NCI-H2029 (cell line): ENCODE data around the gene VWC2.
"Not testable (repeated sequence)": the region's sequence is repeated elsewhere in the genome, so short reads cannot be mapped to it uniquely, and the experiment has no call there.

Experiments
- DNase-seq: peaks from one replicate; lab custom pipeline; 2025; lab: John Stamatoyannopoulos, UW

Gene VWC2

DNA sequence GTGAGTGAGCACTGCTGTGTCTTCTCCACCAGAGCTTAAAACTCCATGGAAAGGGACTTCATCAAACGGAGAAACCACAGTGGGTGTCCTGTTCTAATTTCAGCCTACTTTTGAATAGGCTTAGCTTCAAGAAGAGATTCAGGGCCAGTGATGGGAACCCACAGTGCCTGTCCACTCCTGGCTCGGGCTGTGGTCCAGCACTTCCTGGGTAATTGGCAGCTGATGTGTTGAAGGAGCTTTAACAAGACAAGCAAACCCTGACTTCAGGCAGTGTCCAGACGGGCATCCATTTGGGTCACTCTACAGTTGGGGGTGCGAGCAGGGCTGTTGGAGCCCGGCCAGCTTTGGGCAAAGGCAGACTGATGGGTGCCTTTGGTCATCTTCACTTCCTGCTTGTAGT lies 14.5 kb downstream of the VWC2 start:
- no peak for DNase-seq

- DNase-seq = no peak
Measured at GRCh38 chr7:49788455-49789059, 15.1 kb downstream of the VWC2 start.

- no peak for DNase-seq
Measured at GRCh38 chr7:49789736-49790135, 16.3 kb downstream of the VWC2 start.

- no peak for DNase-seq
Measured at GRCh38 chr7:49790209-49790608, 16.8 kb downstream of the VWC2 start.

DNA sequence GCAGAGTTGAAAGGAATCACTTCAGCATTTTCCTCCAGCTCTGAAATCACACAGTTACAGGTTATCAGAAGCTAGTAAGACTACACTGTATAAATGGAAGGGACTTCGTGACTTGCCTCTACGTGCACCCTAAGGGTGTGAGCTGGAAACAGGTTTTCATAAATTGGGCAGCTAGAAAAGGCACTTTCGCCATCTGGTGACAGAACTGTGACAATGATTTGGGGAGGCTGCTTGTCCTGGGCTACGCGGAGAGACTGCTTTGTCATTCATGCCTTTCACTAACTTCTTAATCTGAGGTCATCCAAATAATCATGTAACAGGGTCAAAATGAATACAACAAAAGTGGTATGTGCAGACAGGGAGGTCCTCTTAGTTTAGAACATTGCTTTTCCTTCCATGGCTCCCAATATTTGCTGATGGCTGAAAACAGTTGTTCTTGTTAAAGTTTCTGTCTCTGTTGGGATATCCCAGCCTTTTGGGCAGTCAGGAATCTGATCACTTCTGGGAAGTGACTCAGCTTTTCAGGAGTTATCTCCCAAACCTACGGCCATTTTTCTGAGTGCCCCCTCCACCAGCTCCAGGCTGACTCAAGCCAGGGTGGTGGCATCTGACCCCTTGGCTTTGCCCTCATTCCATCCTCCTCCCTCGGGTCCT lies 17.8 kb downstream of the VWC2 start:
- no peak for DNase-seq

DNA sequence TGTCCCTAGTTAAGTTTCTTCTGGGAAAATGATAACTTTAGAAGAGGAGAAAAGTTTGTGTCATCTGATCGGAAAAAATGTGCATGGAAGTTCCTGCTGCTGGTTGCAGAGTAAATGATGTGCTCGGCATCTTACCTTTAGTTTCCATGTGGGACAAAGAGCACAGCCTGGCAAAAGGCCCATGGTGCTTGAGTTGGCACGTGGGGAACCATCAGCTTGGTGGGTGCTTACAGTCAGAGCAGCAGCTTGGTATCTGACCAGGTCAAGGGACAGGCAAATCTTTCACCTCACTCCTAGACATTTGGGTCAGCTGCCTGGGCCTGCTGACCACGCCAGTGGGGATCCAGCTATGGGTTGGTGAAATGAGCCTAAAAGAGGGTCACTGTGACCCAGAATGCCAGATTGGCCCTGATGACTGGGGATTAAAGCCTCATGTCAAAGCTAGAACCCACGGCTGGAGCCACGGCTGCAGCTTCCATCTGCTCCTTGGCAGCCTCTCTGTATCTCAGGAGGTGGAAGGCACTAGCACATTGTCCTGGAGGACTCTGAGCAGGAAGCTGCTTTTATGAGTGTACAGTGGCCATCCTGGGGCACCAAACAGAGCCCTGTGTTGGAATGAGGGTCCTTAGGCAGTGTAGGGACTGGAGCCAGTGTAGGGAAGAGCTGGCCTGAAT lies 24.7 kb downstream of the VWC2 start:
- DNase-seq = no peak

DNA sequence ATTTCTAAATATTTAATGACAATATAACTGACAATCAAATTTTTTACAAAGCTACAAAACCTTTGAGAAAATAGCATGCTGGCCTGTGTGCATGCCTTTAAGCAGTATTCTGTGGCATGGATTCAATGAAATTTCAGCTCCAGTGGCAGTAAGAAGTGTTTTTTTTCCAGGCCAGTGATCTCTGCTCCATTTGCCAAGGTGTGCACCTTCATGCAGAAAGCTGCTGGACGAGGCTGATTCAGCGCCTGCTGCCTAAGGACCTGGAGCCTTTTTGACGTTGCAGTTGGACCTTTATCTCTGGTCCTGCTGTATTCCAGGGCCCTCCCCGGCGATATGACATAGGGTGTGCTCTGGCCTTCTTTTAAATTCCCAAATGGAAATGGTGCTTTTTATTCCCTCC lies 26.6 kb downstream of the VWC2 start:
- no peak for DNase-seq

GRCh38 chr7:49802600-49802999 lies 29.2 kb downstream of the VWC2 start:
- no peak for DNase-seq

GRCh38 chr7:49803812-49804211 lies 30.4 kb downstream of the VWC2 start:
- DNase-seq = no peak

DNA sequence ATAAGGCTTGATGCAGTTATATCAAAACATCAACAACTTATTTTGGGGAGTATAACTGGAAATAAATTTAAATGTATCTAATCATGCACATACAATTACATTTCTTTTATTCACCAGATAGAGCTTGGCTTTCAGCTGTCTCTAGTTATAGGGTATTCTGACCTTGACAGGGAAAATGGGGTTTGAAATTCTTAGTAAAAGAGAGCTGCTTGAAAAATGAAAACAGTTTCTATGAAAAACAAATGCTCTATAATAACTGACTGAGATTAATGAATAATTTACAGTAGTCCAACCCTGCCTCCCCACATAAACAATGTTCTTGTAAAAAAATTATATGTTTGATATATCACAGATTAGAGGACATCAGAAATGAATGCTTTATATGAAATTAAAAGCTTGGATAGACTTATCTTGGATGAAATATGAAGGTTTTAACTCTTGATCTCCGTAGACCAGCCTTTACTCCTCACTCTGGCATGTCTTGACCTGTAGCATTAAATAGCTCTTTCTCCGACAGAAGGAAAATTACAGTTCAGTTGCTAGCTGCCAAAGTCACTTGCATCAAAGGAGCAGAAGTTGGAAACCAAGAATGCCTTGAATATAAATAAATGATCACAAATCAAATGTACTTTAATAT lies 32.1 kb downstream of the VWC2 start:
- no peak for DNase-seq

DNA sequence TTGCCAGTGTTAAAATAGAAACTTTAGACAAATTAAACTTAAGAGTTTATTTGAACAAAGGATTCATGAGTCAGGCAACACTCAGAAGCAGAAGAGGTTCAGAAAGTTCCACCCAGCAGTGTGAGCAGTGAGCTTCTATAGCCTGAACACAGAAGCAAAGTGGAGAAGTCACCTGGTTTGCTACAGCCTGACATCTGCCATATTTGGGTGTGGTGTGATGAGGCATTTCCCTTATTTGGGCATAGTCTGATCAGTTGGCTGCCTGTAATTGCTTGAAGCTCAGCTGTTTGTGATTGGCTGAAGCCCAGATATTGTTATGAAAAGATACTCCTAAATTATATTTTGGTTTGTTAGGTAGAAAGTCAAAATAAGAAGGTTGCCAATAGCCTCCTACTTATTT lies 39.1 kb downstream of the VWC2 start:
- no peak for DNase-seq

- DNase-seq = no peak
Measured at GRCh38 chr7:49817279-49817678, 43.8 kb downstream of the VWC2 start.

DNA sequence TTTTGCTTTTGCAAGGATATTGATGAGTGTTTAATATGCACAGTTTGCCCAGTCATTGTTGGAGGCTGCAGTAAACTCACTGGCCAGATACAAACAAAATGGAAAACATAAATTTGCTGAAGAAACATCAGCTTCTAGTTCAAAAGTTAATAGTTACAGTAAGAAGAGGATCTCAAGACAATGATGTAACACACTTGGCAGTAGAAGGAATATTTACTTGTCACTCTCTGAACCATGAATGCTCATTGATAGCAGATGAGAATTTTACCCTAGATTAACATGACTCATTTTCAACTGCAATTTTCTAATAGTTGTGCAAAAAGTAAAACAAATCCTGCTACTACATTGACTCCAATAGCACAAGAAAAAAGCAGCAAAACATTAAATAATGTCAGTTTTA lies 47.7 kb downstream of the VWC2 start:
- DNase-seq = no peak

GRCh38 chr7:49822856-49823255 lies 49.4 kb downstream of the VWC2 start:
- DNase-seq = no peak

GRCh38 chr7:49823566-49823965 lies 50.1 kb downstream of the VWC2 start:
- no peak for DNase-seq

- no peak for DNase-seq
Measured at GRCh38 chr7:49839863-49840645, 66.6 kb downstream of the VWC2 start.

- no peak for DNase-seq
Measured at GRCh38 chr7:49840751-49841405, 67.4 kb downstream of the VWC2 start.

DNA sequence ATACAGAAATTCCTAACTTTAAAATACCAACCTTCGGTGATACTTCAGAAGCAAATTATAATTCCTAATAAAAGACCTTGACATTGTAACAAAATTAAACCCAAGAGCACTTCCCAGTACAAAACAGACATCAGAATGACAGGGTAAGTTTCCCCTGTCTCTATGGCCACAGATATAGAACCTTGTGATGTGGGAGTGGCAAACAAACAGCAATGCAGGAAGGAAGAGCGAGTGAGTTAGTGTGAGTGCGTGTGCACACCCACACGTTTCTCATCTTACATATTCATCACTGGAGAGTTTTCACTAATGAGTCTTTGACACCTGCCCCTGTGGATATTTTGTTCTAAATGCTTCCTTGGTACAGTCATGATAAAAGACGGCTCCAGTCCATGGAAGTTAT lies 72.2 kb downstream of the VWC2 start:
- no peak for DNase-seq

DNA sequence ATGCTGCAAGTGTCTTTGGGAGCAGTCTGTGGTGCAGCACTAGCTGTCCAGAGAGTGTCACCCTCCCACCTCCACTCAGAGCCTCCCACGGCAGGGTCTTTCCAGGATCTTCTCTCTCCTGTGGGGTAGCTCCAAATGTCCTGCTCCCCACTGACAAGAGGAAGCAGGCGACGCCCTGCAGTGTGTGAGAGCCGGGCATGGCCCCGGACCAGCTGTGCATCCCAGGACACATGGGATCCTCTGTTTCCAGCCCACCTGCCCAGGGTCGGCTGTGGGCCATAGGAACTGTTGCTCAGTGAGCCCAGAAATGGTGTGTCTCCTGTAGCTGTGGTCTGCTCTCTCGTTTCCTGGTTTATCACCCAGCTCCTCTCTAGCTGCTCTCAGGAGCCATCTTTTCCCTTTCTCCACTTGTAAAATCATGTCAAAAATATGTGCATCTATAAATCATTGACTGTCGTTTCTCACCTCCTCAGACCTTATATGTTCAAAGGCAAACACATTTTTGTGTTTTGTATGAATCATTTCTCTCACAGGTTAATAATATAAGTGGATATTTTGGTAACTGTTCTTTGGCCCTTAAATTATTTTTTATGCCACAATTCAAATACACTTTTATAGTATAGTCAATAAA lies 74.9 kb downstream of the VWC2 start:
- DNase-seq = no peak

GRCh38 chr7:49850921-49851613 lies 77.6 kb downstream of the VWC2 start:
- DNase-seq = no peak

DNA sequence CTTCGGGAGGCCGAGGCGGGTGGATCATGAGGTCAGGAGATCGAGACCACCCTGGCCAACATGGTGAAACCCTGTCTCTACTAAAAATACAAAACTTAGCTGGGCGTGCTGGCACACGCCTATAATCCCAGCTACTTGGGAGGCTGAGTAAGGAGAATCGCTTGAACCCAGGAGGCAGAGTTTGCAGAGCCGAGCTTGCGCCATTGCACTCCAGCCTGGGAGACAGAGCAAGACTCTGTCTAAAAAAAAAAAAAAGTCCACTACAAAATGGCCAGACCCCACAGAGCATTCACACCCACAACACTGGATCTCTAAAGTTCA lies 78.1 kb downstream of the VWC2 start:
- DNase-seq = not testable (repeated sequence)
